Ascending aorta (tissue), 2 donors: ENCODE measurements around the gene TMPRSS9. TPM values are rescaled to one million over a fixed set of nuclear protein-coding genes. Genes with fewer than 3 reads are reported as not detected.
A peak's percentile ranks its signal among the peaks of the same experiment; 100 is the strongest.

Source experiments
- DNase-seq, 2 donors: peaks; one replicate each; pipeline ENCODE4 v3.0.0-alpha.2; 2019; ENCODE audit warnings: low spot score in 2 of 2
- H3K27ac ChIP-seq, 2 donors: fragments of 200-600 bp; sonication (generic); one replicate each; pipeline ENCODE4 v1.5.1; 2016 to 2017; ENCODE audit warnings: mild to moderate bottlenecking in 1 of 2
- H3K27me3 ChIP-seq: fragments of 200-600 bp; sonication (generic); one replicate; pipeline ENCODE4 v1.5.1; 2017
- H3K36me3 ChIP-seq, 2 donors: fragments of 200-600 bp; sonication (generic); one replicate each; pipeline ENCODE4 v1.5.1; 2016
- H3K4me1 ChIP-seq, 2 donors: fragments of 200-600 bp; sonication (generic); one replicate each; pipeline ENCODE4 v1.5.1; 2016 to 2017; ENCODE audit warnings: mild to moderate bottlenecking in 1 of 2
- H3K4me3 ChIP-seq, 2 donors: fragments of 200-600 bp; sonication (generic); one replicate each; pipeline ENCODE4 v1.5.1; 2016 to 2017; ENCODE audit warnings: mild to moderate bottlenecking in 1 of 2
- H3K9me3 ChIP-seq, 2 donors: fragments of 200-600 bp; sonication (generic); one replicate each; pipeline ENCODE4 v1.5.1; 2016
- intact Hi-C: fragments of 100-400 bp; cut with DNase I; formaldehyde crosslinking; loops from one replicate; pipeline ENCODE4 v1.15.1; 2023
- total RNA-seq: library from RNA; depleted of rRNA; stranded (reverse); fragments of >200 nt; gene quantifications from one replicate; pipeline ENCODE4 v1.1.0, GENCODE V29; 2016
- TF ChIP-seq, protein P1 (sequence below), 3 experiments: fragments of 200-600 bp in 2 of 3; fragments of 450-650 bp in 1 of 3; sonication (generic) in 2 of 3; IDR thresholded peaks; one replicate each; pipeline ENCODE4 v1.5.1; 2016 to 2019; ENCODE audit warnings: antibody characterized with exemption in 3 of 3, mild to moderate bottlenecking in 1 of 3, moderate library complexity in 1 of 3

The TMPRSS9 gene
- total RNA-seq, 1 donor from 2014 or later = not detected

DNA sequence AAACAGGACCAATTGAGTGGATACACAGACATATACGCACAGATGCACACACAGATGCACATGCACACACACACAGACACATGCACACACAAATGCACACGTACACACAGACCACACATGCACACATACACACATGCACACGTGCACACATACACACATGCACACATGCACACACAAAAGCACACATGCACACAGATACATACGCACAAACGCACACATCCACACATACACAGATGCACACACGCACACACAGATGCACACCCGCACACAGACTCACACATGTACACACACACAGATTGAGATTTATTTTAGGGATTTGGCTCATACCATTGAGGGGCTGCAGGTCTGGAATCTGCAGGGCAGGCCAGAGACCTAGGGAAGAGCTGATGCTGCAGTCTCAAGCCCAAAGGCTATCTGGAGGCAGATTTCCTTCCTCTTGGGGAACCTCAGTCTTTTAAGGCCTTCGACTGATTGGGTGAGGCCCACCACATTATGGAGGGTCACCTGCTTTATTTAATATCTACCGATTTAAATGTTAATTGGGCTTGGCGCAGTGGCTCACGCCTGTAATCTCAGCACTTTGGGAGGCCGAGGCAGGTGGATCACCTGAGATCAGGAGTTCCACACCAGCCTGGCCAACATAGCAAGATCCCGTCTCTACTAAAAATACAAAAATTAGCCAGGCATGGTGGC is 22.6 kb downstream of the TMPRSS9 start:
- no peak for DNase-seq
- Histone ChIP-seq H3K36me3 (no peaks in the 10 kb centered on the region), H3K27me3 (no peaks in the 10 kb centered on the region), H3K4me3 (no peak overlapping the region), H3K4me1 (no peaks in the 10 kb centered on the region), H3K27ac (no peak overlapping the region), H3K9me3 (peaks cover 0 to 4% of the 10 kb centered on the region in 2 donors)
- intact Hi-C loops = no loop called here
- TF ChIP-seq, protein P1, sequence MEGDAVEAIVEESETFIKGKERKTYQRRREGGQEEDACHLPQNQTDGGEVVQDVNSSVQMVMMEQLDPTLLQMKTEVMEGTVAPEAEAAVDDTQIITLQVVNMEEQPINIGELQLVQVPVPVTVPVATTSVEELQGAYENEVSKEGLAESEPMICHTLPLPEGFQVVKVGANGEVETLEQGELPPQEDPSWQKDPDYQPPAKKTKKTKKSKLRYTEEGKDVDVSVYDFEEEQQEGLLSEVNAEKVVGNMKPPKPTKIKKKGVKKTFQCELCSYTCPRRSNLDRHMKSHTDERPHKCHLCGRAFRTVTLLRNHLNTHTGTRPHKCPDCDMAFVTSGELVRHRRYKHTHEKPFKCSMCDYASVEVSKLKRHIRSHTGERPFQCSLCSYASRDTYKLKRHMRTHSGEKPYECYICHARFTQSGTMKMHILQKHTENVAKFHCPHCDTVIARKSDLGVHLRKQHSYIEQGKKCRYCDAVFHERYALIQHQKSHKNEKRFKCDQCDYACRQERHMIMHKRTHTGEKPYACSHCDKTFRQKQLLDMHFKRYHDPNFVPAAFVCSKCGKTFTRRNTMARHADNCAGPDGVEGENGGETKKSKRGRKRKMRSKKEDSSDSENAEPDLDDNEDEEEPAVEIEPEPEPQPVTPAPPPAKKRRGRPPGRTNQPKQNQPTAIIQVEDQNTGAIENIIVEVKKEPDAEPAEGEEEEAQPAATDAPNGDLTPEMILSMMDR (IDR thresholded peaks at IDR 0.05) = no peak

DNA sequence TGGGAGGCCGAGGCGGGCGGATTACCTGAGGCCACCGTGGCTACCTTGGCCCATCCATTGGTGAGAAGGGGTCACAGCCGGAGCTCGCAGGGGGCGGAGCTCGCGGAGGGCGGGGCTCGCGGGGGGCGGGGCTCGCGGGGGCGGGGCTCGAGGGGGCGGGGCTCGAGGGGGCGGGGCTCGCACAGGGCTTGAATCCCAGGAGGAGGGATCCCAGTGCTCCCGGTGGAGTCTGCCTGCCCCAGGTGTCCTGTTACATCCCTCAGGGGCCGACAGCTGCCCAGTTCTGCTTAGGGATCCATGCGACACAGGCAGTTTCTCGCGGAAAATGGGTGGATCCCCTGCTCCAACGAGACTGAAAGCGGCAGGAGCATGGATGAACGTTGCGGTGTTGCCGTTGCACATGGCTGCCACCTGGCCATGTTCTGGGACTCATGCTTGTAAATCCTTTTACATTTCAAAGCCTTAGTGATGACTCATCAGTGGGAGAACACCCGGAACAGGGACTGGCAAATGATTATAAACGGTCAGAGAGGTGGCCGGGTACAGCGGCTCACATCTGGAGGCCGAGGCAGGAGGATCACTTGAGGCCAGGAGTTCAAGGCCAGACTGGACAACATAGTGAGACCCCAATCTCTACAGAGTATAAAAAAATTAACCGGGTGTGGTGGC is 25.1 kb downstream of the TMPRSS9 start:
- intact Hi-C loops = no loop called here
- DNase-seq = no peak
- TF ChIP-seq, protein P1 (IDR thresholded peaks at IDR 0.05) = no peak
- Histone ChIP-seq H3K4me1 (no peaks in the 10 kb centered on the region), H3K27me3 (no peaks in the 10 kb centered on the region), H3K36me3 (no peaks in the 10 kb centered on the region), H3K4me3 (no peak overlapping the region), H3K9me3 (peaks cover 0 to 4% of the 10 kb centered on the region in 2 donors), H3K27ac (no peak overlapping the region)

DNA sequence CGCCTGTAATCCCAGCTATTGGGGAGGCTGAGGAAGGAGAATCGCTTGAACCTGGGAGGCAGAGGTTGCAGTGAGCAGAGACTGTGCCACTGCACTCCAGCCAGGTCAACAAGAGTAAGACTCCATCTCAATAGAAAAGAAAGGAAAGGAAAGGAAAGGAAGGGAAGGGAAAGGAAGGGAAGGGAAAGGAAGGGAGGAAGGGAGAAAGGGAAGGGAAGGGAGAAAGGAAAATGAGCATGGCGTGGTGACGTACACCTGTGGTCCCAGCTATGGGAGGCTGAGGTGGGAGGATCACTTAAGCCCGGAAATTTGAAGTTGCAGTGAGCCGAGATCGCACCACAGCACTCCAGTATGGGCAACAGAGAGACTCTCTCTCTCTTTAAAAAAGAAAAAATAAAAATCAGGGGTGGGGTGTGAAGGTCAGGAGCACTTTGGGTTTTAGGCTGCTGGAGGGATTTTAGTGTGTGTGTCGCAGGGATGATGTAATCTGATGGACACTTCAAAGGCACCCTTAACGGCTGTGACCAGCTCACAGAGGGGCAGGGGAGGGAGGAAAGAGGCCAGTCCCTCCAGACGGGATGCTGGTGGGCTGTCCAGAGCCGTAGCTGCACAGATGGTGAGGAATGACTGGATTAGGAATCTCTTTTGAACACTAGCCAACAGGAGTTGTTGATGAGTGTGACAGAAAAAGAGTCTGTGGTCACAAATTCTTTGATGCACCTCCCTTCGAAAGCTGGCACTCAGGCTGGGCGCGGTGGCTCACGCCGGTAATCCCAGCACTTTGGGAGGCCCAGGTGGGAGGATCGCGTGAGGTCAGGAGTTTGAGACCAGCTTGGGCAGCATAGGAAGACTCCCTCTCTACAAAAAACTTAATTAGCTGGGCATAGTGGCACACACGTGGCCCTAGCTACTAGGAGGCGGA is 27.6 kb downstream of the TMPRSS9 start:
- Histone ChIP-seq H3K27me3 (no peaks in the 10 kb centered on the region), H3K27ac (no peak overlapping the region), H3K9me3 (no peaks in the 10 kb centered on the region), H3K4me3 (no peak overlapping the region), H3K36me3 (no peaks in the 10 kb centered on the region), H3K4me1 (no peaks in the 10 kb centered on the region)
- TF ChIP-seq, protein P1 (IDR thresholded peaks at IDR 0.05) = no peak
- DNase-seq = no peak
- intact Hi-C loops = no loop called here

DNA sequence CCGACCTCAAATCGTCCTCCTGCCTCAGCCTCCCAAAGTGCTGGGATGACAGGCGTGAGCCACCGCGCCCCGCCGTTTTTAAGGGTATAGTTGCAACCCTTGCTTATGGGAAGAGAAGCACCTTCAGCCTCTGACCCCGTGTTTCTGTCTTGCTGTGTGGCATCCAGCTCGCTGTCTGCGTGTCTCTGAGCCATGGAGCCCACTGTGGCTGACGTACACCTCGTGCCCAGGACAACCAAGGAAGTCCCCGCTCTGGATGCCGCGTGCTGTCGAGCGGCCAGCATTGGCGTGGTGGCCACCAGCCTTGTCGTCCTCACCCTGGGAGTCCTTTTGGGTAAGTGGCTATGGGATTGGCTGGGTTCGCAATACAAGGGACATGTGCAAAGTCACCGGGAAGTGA is 29.5 kb downstream of the TMPRSS9 start:
- Histone ChIP-seq H3K4me3 (no peak overlapping the region), H3K27ac (no peak overlapping the region), H3K4me1 (no peaks in the 10 kb centered on the region), H3K36me3 (no peaks in the 10 kb centered on the region), H3K9me3 (no peaks in the 10 kb centered on the region), H3K27me3 (no peaks in the 10 kb centered on the region)
- intact Hi-C loops = no loop called here
- TF ChIP-seq, protein P1 (IDR thresholded peaks at IDR 0.05) = no peak
- no peak for DNase-seq

DNA sequence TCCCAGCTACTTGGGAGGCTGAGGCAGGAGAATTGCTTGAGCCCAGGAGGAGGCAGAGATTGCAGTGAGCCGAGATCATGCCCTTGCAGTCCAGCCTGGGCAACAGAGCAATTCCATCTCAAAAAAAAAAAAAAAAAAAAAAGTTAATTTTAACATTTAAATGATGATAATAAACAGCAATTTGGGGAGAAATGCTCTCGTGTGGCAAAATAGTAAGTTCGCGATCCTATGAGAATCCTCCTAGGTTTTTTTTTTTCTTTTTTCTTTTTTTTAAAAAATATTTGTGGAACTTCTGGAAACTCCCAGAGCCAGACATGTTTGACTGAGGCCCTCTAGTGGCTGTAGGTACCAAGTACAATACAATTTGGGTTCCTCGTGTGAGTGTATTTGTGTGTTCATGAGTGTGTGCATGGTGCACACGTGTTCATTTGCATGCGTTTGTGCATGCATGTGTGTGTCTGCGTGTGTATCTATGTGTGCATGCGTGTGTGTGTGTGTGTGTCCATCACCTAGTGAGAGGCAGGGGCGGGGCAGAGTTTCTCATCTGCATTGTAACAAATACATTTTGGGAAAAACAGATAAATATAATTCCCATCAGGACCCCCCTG is 31.2 kb downstream of the TMPRSS9 start:
- Histone ChIP-seq H3K9me3 (no peaks in the 10 kb centered on the region), H3K27ac (no peak overlapping the region), H3K36me3 (no peaks in the 10 kb centered on the region), H3K4me3 (no peak overlapping the region), H3K27me3 (no peaks in the 10 kb centered on the region), H3K4me1 (no peaks in the 10 kb centered on the region)
- intact Hi-C loops = loop anchor here (2.0 to 5.0 kb wide), 3 partner anchors 154 to 294 kb away; partner anchors contain the start of genes IZUMO4, MOB3A, PLEKHJ1 and SF3A2
- DNase-seq = no peak
- TF ChIP-seq, protein P1 (IDR thresholded peaks at IDR 0.05) = peak; percentile 62 to 83 (median 74)
